C1 segment of cervical spinal cord (tissue), 14 donors: ENCODE measurements around the gene CRACDL.

ENCODE experiments used
- DNase-seq, 14 donors: peaks; one replicate each; lab custom pipeline; 2025; lab: John Stamatoyannopoulos, UW

CRACDL gene

GRCh38 chr2:98750593-98751282, 185.3 kb downstream of the CRACDL start:
- no peak for DNase-seq

- peak in 5 of 14 donors; percentile 33 to 56 (median 49) for DNase-seq
Measured at GRCh38 chr2:98749066-98749450, 187.0 kb downstream of the CRACDL start.

GRCh38 chr2:98748292-98749065, 187.5 kb downstream of the CRACDL start:
- DNase-seq, result no peak

GRCh38 chr2:98747888-98748287, 188.1 kb downstream of the CRACDL start:
- no peak for DNase-seq

GRCh38 chr2:98746426-98746825, 189.6 kb downstream of the CRACDL start:
- no peak for DNase-seq

GRCh38 chr2:98744595-98744994, 191.4 kb downstream of the CRACDL start:
- DNase-seq, result no peak
